ENCODE data around the gene SCG3.

SCG3 gene

DNA sequence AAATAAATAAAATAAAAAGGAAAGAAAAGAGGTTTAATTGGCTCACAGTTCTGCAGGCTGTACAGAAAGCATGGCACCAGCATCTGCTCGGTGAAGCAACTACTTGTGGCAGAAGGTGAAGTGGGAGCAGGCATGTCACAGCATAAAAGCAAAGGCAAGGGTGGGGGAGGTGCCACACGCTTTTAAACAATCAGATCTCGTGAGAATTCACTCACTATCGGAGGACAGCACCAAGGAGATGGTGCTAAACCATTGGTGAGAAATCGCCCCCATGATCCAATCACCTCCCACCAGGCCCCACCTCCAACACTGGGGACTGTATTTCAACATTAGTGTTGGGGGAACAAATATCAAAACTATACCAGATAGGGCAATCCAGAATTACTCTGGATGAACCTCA, 15.3 kb downstream of the SCG3 start:
- TF ChIP-seq, protein P1, sequence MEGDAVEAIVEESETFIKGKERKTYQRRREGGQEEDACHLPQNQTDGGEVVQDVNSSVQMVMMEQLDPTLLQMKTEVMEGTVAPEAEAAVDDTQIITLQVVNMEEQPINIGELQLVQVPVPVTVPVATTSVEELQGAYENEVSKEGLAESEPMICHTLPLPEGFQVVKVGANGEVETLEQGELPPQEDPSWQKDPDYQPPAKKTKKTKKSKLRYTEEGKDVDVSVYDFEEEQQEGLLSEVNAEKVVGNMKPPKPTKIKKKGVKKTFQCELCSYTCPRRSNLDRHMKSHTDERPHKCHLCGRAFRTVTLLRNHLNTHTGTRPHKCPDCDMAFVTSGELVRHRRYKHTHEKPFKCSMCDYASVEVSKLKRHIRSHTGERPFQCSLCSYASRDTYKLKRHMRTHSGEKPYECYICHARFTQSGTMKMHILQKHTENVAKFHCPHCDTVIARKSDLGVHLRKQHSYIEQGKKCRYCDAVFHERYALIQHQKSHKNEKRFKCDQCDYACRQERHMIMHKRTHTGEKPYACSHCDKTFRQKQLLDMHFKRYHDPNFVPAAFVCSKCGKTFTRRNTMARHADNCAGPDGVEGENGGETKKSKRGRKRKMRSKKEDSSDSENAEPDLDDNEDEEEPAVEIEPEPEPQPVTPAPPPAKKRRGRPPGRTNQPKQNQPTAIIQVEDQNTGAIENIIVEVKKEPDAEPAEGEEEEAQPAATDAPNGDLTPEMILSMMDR (IDR thresholded peaks at IDR 0.05; ENCODE audit: low read depth, low read length) = no peak
- H3K4me3 ChIP-seq (ENCODE audit: low read depth, low read length) = no peak overlapping the region
- no peaks in the 10 kb centered on the region for H3K27me3 ChIP-seq

DNA sequence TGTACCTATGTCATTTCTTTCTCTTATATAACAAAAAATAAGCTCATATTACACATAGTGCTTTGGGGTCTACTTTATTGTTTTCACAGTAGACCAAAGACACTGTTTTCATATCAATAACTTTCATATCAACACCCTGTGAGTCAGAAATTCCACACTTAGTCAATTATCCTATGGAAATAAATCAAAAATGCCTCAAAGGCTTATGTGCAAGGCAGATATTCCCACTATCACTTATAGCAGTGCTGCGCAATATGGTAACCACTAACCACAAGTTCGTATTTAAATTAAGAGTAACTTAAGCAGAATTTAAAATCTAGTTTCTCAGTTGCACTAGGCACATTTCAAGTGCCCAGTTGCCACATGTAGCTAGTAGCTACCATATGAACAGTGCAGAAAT, 15.9 kb downstream of the SCG3 start:
- Histone ChIP-seq H3K36me3 (peaks cover 59% of the 10 kb centered on the region), H3K4me3 (ENCODE audit: low read depth, low read length) (no peak overlapping the region), H3K27me3 (no peaks in the 10 kb centered on the region), H3K4me1 (no peaks in the 10 kb centered on the region), H3K9me3 (no peaks in the 10 kb centered on the region)
- TF ChIP-seq, protein P1 (IDR thresholded peaks at IDR 0.05; ENCODE audit: low read depth, low read length) = no peak
- DNase-seq = no peak

More for the DNA sequence above, 15.3 kb downstream of the SCG3 start:
- Histone ChIP-seq H3K9me3 (no peaks in the 10 kb centered on the region), H3K4me1 (no peaks in the 10 kb centered on the region), H3K36me3 (peaks cover 53% of the 10 kb centered on the region)
- DNase-seq = no peak

DNA sequence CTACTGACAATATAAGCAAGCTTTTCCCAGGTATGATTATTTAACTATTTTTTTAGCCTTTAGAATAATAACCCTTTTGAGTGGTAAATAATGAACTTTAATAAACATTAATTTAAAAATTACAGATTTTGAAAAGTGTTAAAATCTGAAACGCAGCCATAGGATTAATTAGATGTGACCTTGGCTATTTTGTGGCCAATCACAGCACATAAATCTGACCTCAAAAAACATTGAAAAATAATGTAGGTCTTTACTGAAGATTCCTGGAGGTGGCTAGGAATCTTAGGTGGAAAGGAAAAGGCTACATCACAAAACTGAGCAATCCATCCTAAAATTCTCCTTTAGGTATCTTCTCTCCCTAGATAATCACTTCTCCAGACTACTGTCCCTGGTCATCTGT, 18.1 kb downstream of the SCG3 start:
- no peak overlapping the region for H3K4me3 ChIP-seq (ENCODE audit: low read depth, low read length)
- H3K27me3 ChIP-seq = no peaks in the 10 kb centered on the region
- H3K9me3 ChIP-seq = no peaks in the 10 kb centered on the region
- TF ChIP-seq, protein P1 (IDR thresholded peaks at IDR 0.05; ENCODE audit: low read depth, low read length) = no peak
- peaks cover 62% of the 10 kb centered on the region for H3K36me3 ChIP-seq
- DNase-seq = no peak
- H3K4me1 ChIP-seq = no peaks in the 10 kb centered on the region

DNA sequence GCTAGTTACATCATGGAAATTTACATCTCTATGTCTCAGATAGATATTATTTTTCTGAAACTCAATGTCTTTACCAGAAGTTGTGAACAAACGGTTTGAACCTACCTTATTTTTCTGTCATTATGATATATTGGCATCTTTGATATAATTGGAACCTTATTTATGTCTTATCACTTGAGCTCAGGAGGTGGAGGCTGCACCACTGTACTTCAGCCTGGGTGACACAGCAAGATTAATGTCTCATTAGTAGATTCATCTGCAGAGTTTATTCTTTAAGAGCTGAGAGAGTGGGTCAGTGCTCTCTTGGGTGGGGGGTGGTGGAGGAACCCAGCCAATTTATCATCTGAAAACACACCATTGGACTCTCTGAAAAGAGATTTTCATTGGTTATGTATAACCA, 21.4 kb downstream of the SCG3 start:
- no peak for DNase-seq
- Histone ChIP-seq H3K4me3 (ENCODE audit: low read depth, low read length) (no peak overlapping the region), H3K4me1 (peaks cover 10% of the 10 kb centered on the region), H3K9me3 (no peaks in the 10 kb centered on the region), H3K36me3 (peaks cover 63% of the 10 kb centered on the region), H3K27me3 (no peaks in the 10 kb centered on the region)
- TF ChIP-seq, protein P1 (IDR thresholded peaks at IDR 0.05; ENCODE audit: low read depth, low read length) = no peak

DNA sequence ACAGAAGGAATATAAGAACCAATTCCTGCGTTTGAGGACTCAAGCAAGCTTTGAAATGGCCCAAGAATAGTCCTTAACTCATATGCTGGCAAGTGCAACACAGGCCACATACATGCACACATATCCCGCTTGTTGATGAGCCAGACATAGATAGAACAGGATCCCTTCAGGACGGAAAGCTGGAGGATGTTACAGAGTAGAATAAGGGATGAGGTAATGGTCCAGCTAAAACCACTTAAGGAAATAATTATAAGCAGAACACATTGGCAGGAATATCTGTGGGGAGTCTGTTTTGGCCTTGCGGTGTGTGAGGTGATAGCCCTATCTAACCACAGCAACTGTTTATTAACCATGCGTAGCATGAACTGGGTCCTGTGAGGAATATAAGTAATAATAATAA, 25.0 kb downstream of the SCG3 start:
- TF ChIP-seq, protein P1 (IDR thresholded peaks at IDR 0.05; ENCODE audit: low read depth, low read length) = no peak
- peaks cover 10% of the 10 kb centered on the region for H3K4me1 ChIP-seq
- H3K9me3 ChIP-seq = no peaks in the 10 kb centered on the region
- H3K4me3 ChIP-seq (ENCODE audit: low read depth, low read length) = no peak overlapping the region
- H3K27me3 ChIP-seq = no peaks in the 10 kb centered on the region
- DNase-seq = peak; percentile 61
- H3K36me3 ChIP-seq = peaks cover 40% of the 10 kb centered on the region

DNA sequence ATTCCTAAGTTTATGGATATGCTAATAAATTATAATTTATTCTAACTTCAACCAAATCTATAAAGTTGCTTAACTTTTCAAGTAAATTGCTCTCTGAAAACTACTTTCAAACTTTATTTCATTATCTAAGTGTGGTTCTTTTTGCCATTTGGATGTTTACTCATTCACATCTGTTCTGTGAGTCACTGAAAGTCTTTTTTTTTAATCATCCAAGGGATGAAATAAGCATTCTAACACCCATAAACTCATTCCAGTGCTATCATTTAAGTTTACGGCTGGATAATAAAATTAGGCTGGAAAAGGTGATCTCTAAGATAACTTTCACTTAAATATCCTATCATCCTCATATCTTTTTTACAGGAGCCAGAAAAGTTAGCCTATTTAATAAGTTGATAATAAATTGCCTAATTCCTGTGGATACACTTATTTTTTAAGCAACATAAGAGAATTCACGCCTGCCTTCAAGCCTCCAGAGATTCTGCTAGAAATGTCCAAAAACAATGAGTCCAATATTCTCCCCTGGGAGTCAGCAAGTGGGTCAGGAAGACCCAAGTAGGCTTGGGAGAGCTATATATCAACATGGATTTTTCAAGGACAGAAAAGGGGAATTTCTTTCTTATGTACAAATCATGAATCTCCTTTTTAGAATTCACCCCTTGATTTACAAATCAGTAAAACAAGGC, 25.8 kb downstream of the SCG3 start:
- Histone ChIP-seq H3K4me1 (peaks cover 10% of the 10 kb centered on the region), H3K9me3 (no peaks in the 10 kb centered on the region), H3K27me3 (no peaks in the 10 kb centered on the region), H3K36me3 (peaks cover 38% of the 10 kb centered on the region), H3K4me3 (ENCODE audit: low read depth, low read length) (no peak overlapping the region)
- TF ChIP-seq, protein P1 (IDR thresholded peaks at IDR 0.05; ENCODE audit: low read depth, low read length) = no peak
- no peak for DNase-seq

All from BE2C (cell line).